ENCODE measurements around the gene LMTK3.

The LMTK3 gene

GRCh38 chr19:48479686-48480085 is 31.9 kb downstream of the LMTK3 start:
- Mint-ChIP-seq H3K4me1 (ENCODE audit: low read depth) (peaks cover 13% of the 10 kb centered on the region), H3K36me3 (ENCODE audit: low read depth) (peaks cover 15% of the 10 kb centered on the region), H3K9me3 (no peaks in the 10 kb centered on the region), H3K27ac (no peak overlapping the region), H3K27me3 (ENCODE audit: low read depth) (no peaks in the 10 kb centered on the region), H3K4me3 (peak overlapping the region; percentile 63)

- H3K27ac Mint-ChIP-seq: no peak overlapping the region
- H3K9me3 Mint-ChIP-seq: no peaks in the 10 kb centered on the region
- no peaks in the 10 kb centered on the region for H3K27me3 Mint-ChIP-seq (ENCODE audit: low read depth)
Observed at GRCh38 chr19:48478339-48479256, 33.0 kb downstream of the LMTK3 start.

DNA sequence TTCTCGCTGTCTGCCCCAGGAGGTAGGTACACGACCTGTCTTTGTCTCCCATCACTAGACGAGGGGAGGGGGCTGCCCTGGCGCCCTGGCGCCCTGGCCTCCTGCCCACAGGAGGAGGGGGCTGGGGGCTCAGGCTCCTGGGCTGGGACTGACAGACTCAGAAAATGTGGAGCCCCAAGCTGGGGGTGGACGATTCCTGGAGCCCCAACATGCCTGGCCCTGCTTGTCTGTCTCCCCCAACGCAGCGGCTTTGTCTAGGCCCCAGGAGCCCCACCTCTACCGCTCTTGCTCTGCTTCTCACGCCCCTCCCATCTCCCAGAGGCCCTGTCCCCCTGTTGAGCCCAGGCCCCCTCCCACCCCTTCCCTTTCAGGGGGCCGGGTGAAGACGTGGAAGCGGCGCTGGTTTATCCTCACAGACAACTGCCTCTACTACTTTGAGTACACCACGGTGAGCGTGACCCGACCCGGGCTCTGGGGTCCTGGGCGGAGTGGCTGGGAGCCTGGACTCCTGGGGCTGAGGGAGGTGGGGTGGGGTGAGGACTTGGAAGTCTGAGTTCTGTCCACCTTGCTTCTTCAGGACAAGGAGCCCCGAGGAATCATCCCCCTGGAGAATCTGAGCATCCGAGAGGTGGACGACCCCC is 33.8 kb downstream of the LMTK3 start:
- Mint-ChIP-seq H3K4me1 (ENCODE audit: low read depth) (peaks cover 15% of the 10 kb centered on the region), H3K9me3 (no peaks in the 10 kb centered on the region), H3K36me3 (ENCODE audit: low read depth) (peaks cover 16% of the 10 kb centered on the region), H3K27me3 (ENCODE audit: low read depth) (no peaks in the 10 kb centered on the region), H3K27ac (no peak overlapping the region), H3K4me3 (no peak overlapping the region)

More at GRCh38 chr19:48478339-48479256, 33.0 kb downstream of the LMTK3 start:
- H3K36me3 Mint-ChIP-seq (ENCODE audit: low read depth): peaks cover 16% of the 10 kb centered on the region
- H3K4me3 Mint-ChIP-seq: no peak overlapping the region
- H3K4me1 Mint-ChIP-seq (ENCODE audit: low read depth): peaks cover 15% of the 10 kb centered on the region

DNA sequence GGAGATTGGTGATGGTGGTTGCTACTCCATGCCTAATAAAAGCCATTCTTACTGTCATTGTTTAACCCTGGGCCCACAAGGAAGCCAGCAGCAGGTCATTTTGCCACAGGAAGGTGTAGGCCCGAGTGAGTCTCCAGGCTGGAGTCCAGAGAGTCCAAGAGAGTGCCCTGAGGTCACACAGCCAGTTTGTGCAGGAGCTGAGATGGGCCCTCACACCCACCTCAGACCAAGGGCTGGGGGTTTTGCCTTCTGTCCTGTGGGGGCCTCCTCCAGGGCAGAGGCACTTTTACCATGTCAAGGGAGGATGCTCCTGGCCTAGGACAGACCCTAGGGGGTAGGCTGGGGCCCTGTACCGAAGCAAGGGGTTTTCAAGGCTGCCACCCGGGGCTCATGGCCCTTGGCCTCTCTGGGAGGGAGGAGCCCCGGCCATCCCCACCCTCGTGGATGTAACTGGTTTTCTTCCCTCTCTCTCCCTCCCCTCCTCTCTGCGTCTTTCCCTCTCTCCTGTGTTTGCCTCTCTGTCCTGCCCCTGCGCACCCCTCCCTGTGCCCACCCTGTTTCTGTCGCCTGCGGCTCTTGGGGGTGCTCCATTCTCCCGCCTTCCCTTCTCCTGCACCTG is 34.5 kb downstream of the LMTK3 start:
- Mint-ChIP-seq H3K4me1 (ENCODE audit: low read depth) (peaks cover 15% of the 10 kb centered on the region), H3K36me3 (ENCODE audit: low read depth) (peaks cover 16% of the 10 kb centered on the region), H3K4me3 (no peak overlapping the region), H3K27me3 (ENCODE audit: low read depth) (no peaks in the 10 kb centered on the region), H3K9me3 (no peaks in the 10 kb centered on the region), H3K27ac (no peak overlapping the region)

- Mint-ChIP-seq H3K36me3 (ENCODE audit: low read depth) (peaks cover 21% of the 10 kb centered on the region), H3K9me3 (no peaks in the 10 kb centered on the region), H3K4me1 (ENCODE audit: low read depth) (peaks cover 13% of the 10 kb centered on the region), H3K27ac (no peak overlapping the region), H3K4me3 (no peak overlapping the region), H3K27me3 (ENCODE audit: low read depth) (no peaks in the 10 kb centered on the region)
Observed at GRCh38 chr19:48476176-48476575, 35.5 kb downstream of the LMTK3 start.

- Mint-ChIP-seq H3K36me3 (ENCODE audit: low read depth) (peaks cover 20% of the 10 kb centered on the region), H3K27me3 (ENCODE audit: low read depth) (no peaks in the 10 kb centered on the region), H3K4me3 (no peak overlapping the region), H3K27ac (no peak overlapping the region), H3K4me1 (ENCODE audit: low read depth) (peaks cover 12% of the 10 kb centered on the region), H3K9me3 (no peaks in the 10 kb centered on the region)
Observed at GRCh38 chr19:48475369-48476068, 36.1 kb downstream of the LMTK3 start.

DNA sequence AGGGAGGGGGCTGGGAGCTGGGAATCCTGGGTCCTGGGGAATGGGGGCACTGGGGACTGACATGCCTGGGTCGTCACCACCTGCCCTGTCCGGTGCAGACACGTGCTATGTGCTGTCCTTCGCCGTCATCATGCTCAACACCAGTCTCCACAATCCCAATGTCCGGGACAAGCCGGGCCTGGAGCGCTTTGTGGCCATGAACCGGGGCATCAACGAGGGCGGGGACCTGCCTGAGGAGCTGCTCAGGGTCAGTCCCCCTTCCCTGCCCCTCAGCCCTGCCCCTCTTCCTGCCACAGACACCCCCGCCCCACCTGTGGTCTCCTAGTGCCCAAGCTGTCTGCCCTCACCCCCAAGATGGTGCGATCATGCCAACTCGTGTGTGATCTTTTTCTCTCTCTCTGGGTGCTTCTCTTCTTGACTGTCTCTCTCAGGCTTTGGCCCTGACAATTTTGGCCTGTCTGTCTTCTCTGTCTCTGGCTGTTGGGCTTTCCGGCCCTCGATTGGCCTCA is 37.5 kb downstream of the LMTK3 start:
- no peaks in the 10 kb centered on the region for H3K27me3 Mint-ChIP-seq (ENCODE audit: low read depth)
- peaks cover 15% of the 10 kb centered on the region for H3K36me3 Mint-ChIP-seq (ENCODE audit: low read depth)
- no peaks in the 10 kb centered on the region for H3K9me3 Mint-ChIP-seq
- no peak overlapping the region for H3K27ac Mint-ChIP-seq
- H3K4me1 Mint-ChIP-seq (ENCODE audit: low read depth): peaks cover 10% of the 10 kb centered on the region
- H3K4me3 Mint-ChIP-seq: no peak overlapping the region

DNA sequence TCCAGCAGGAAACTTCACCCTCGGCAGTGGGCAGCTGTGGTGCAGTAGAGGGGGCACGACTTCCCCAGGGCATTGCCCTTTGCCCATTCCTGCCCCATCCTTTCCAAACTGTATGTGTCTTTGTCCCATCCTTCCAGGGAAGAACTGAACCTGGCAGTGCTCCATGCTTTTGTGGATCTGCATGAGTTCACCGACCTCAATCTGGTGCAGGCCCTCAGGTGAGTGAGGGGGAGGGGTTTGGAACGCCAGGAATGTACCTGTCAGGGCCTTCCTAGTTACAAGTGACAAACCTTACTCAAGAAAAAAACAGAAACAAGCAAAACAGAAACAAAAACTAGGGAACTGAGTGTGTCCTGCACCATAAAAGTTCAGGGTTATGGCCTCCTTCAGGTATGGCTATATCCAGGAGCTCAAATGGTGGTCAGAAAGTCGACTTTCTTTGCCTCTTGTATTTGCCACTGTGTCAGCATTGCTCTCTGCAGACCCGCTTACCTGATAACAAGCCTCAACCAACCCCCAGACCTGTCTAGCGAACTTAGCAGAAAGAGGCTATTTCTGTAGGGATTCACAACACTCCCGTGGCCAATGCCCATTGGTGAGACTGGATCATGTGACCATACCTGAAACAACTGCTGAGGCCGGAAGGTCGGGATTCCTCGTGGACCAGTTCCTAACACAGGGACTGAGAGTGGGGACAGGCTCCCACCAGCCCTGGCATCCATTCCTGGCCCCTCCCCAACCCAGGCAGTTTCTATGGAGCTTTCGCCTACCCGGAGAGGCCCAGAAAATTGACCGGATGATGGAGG is 38.3 kb downstream of the LMTK3 start:
- no peak overlapping the region for H3K4me3 Mint-ChIP-seq
- H3K4me1 Mint-ChIP-seq (ENCODE audit: low read depth): peaks cover 12% of the 10 kb centered on the region
- no peaks in the 10 kb centered on the region for H3K9me3 Mint-ChIP-seq
- no peaks in the 10 kb centered on the region for H3K27me3 Mint-ChIP-seq (ENCODE audit: low read depth)
- peaks cover 16% of the 10 kb centered on the region for H3K36me3 Mint-ChIP-seq (ENCODE audit: low read depth)
- H3K27ac Mint-ChIP-seq: no peak overlapping the region

DNA sequence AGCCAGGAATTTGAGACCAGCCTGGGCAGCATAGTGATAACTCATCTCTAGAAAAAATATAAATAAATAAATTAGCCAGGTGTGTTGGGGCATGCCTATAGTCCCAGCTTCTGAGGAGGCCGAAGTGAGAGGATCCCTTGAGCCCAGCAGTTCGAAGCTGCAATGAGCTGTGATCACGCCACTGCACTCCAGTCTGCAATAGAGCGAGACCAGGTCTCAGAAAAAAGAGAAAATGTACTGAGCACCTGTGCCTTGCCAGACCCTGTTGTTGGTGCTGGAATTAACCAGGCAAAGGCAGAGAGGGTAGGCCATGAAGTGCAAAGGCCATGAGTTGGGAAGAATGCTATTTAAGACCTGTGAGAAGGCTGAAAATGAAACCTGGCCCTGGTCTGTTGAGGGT is 39.8 kb downstream of the LMTK3 start:
- peaks cover 12% of the 10 kb centered on the region for H3K4me1 Mint-ChIP-seq (ENCODE audit: low read depth)
- H3K9me3 Mint-ChIP-seq: no peaks in the 10 kb centered on the region
- H3K27me3 Mint-ChIP-seq (ENCODE audit: low read depth): no peaks in the 10 kb centered on the region
- H3K27ac Mint-ChIP-seq: no peak overlapping the region
- H3K36me3 Mint-ChIP-seq (ENCODE audit: low read depth): peaks cover 16% of the 10 kb centered on the region
- no peak overlapping the region for H3K4me3 Mint-ChIP-seq

- H3K36me3 Mint-ChIP-seq (ENCODE audit: low read depth): peaks cover 16% of the 10 kb centered on the region
- H3K9me3 Mint-ChIP-seq: no peaks in the 10 kb centered on the region
- H3K4me1 Mint-ChIP-seq (ENCODE audit: low read depth): peaks cover 12% of the 10 kb centered on the region
- no peaks in the 10 kb centered on the region for H3K27me3 Mint-ChIP-seq (ENCODE audit: low read depth)
- H3K27ac Mint-ChIP-seq: no peak overlapping the region
- peak overlapping the region; percentile 58 for H3K4me3 Mint-ChIP-seq
Observed at GRCh38 chr19:48470856-48471255, 40.8 kb downstream of the LMTK3 start.

DNA sequence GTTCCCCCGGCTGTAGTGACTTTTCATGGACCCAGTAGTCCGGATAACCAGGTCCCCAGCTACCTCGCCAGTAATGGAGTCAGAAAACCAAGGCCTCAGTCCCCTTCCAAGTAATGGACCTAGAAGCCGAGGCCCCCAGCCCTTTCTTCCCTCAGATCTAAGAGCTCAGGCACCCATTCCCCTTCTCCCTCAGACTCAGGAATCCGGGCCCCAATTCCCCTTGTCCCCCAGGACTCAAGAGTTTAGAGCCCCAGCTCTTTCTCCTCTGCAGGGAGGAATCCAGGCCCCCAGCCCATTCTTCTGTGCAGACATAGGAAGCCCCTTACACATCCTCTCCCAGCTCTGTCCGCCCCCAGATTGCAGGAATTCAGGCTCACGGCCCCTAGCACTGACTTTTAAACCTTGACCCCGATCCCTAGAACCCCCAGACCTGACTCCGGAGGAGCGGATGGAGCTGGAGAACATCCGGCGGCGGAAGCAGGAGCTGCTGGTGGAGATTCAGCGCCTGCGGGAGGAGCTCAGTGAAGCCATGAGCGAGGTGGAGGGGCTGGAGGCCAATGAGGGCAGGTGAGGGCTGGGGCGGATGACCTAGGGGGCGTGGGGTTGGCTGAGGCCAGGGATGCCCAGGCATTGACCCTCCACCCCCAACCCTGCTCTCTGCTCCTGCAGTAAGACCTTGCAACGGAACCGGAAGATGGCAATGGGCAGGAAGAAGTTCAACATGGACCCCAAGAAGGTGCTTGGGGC is 41.5 kb downstream of the LMTK3 start:
- no peaks in the 10 kb centered on the region for H3K27me3 Mint-ChIP-seq (ENCODE audit: low read depth)

DNA sequence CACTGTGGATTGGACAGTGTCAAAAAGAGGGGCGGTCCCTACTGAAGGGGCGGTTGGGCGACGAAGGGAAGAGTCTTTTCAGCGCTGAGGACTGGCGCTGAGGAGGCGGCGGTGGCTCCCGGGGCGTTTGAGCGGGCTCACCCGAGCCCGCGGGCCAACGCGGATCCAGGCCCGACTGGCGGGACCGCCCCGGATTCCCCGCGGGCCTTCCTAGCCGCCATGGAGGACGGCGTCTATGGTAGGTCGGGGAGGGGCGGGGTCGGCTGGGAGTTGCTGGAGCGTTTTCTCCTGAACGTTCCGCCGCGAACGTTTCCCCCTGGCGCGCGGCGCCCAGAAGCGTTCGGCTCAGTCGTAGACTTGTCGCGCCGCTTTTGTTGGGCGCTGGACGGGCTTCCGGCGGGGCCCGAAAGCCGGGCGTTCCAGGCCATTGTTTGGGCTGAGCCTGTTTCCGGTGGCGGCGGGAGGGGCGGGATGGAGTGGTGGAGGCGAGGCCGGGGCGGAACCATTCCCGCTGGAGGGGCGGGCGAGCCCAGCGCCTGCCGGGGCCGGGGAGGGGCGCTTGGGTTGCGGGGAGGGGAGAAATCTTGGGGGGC is 42.2 kb downstream of the LMTK3 start, which contains the start of gene CYTH2:
Gene CYTH2, plus strand, starts transcription at position 81 of the 593 bp plus-strand sequence. Its CDS starts 139 bp downstream, at position 220.
- H3K27me3 Mint-ChIP-seq (ENCODE audit: low read depth): no peaks in the 10 kb centered on the region
- H3K4me1 Mint-ChIP-seq (ENCODE audit: low read depth): peaks cover 11% of the 10 kb centered on the region
- peak within 1 kb of the TSS; percentile 86 for H3K4me3 Mint-ChIP-seq
- peaks cover 10% of the 10 kb centered on the region for H3K36me3 Mint-ChIP-seq (ENCODE audit: low read depth)
- peak within 1 kb of the TSS; percentile 83 for H3K27ac Mint-ChIP-seq
- no peaks in the 10 kb centered on the region for H3K9me3 Mint-ChIP-seq

More for the DNA sequence above, 41.5 kb downstream of the LMTK3 start:
- Mint-ChIP-seq H3K4me3 (peak overlapping the region; percentile 86), H3K4me1 (ENCODE audit: low read depth) (peaks cover 12% of the 10 kb centered on the region), H3K36me3 (ENCODE audit: low read depth) (peaks cover 11% of the 10 kb centered on the region), H3K27ac (peak overlapping the region; percentile 49), H3K9me3 (no peaks in the 10 kb centered on the region)
